Choroid plexus epithelial cell (primary cell): ENCODE measurements around the gene DUSP3.

Experiments
- DNase-seq: peaks from one replicate; pipeline ENCODE4 v3.0.0-alpha.2; 2010; ENCODE audit warnings: low read depth
- H3K4me3 ChIP-seq: 2 replicates; pipeline ENCODE4 v1.5.1; 2011; ENCODE audit warnings: low read depth, mild to moderate bottlenecking, control low read depth, low read length, moderate library complexity
- TF ChIP-seq, protein P1 (sequence below): conservative IDR thresholded peaks from 2 replicates; pipeline ENCODE4 v1.5.1; 2011; ENCODE audit warnings: low read depth, mild to moderate bottlenecking, control low read depth, inconsistent platforms, low read length, moderate library complexity

DUSP3 gene

DNA sequence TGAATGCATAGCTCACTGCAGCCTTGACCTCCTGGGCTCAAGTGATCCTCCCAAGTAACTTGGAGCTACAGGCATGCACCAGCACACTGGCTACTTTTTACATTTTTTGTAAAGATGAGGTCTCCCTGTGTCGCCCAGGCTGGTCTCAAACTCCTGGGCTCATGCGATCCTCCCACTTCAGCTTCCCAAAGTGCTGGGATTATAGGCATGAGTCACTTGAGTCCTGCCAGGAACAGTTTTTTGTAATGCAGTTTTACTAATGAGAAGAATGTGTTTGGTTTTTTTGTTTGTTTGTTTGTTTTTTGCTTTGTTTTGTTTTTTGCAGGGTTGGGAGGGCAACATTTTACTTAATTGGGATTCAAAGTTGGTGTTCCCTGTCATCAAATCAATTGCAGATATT, 42.4 kb downstream of the DUSP3 start:
- DNase-seq: no peak
- no peak overlapping the region for H3K4me3 ChIP-seq
- TF ChIP-seq, protein P1, sequence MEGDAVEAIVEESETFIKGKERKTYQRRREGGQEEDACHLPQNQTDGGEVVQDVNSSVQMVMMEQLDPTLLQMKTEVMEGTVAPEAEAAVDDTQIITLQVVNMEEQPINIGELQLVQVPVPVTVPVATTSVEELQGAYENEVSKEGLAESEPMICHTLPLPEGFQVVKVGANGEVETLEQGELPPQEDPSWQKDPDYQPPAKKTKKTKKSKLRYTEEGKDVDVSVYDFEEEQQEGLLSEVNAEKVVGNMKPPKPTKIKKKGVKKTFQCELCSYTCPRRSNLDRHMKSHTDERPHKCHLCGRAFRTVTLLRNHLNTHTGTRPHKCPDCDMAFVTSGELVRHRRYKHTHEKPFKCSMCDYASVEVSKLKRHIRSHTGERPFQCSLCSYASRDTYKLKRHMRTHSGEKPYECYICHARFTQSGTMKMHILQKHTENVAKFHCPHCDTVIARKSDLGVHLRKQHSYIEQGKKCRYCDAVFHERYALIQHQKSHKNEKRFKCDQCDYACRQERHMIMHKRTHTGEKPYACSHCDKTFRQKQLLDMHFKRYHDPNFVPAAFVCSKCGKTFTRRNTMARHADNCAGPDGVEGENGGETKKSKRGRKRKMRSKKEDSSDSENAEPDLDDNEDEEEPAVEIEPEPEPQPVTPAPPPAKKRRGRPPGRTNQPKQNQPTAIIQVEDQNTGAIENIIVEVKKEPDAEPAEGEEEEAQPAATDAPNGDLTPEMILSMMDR: no peak

DNA sequence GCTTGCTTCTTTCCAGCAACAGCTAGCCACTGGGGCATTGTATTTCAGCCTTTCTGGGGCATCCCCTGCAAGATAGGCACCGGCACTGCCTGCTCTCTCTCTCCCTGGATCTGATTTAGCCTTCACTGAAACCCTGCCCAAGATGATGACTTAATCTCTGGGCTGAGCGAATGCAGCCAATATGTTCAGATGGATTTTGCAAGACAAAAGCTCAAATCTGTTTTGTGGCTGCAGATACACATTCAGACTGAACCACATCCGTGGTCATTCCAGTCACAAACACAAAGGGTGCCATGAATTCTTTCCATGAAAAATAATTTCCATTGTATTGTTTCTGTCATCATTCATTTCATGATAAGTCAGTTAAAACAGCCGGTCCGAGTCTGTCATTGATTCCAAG, 44.4 kb downstream of the DUSP3 start:
- peak; percentile 70 for DNase-seq
- TF ChIP-seq, protein P1: no peak
- no peak overlapping the region for H3K4me3 ChIP-seq

GRCh38 chr17:43733956-43734355, 44.8 kb downstream of the DUSP3 start:
- TF ChIP-seq, protein P1: no peak
- DNase-seq: no peak
- H3K4me3 ChIP-seq: no peak overlapping the region

DNA sequence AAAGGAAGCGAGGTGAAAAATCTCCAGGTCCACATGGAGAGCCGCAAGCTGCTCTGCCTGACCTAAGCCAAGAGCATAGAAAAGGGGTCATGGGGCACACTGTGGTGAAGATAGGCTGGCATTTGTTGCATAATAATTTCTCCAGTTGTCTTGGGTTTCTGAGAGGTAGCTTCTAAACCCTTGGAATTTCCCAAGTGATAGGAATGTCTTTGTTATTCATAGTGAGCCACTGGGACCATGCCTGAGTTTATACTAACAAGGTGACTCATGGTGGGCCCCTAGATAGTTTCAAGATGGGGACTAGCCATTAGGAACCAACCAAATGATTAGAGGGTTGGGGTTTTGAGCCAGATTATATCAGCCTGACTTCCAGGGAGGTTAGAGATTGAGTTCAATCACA, 45.8 kb downstream of the DUSP3 start:
- H3K4me3 ChIP-seq: no peak overlapping the region
- TF ChIP-seq, protein P1: no peak
- peak; percentile 66 for DNase-seq

DNA sequence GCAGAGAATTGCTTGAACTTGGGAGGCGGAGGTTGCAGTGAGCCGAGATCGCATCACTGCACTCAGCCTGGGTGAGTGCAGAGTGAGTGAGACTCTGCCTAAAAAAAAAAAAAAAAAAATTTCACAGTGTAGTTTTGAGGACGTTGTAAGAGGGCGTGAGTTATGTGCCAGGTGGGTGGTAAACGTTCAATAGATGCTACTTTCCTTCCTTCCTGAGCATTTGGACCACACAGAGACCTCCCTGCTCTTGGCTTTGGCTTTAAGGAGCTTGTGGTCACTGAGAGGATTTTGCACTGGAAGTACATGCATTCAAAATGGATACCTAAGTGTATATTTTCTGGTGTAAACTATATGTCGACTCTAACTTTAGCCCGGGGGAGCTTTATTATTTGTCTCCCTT, 50.7 kb downstream of the DUSP3 start:
- no peak overlapping the region for H3K4me3 ChIP-seq
- TF ChIP-seq, protein P1: no peak
- DNase-seq: no peak

GRCh38 chr17:43723697-43724359, 54.9 kb downstream of the DUSP3 start:
- no peak overlapping the region for H3K4me3 ChIP-seq
- TF ChIP-seq, protein P1: no peak
- peak; percentile 72 for DNase-seq
